ENCODE measurements around the gene DLG5.

DLG5 gene

GRCh38 chr10:77827366-77827765 lies 99.2 kb downstream of the DLG5 start:
- POLR2A ChIA-PET = no interaction called here
- no peak for DNase-seq (ENCODE audit: low read depth, low spot score)
- H3K4me3 ChIP-seq (ENCODE audit: low read depth, low read length) = no peak overlapping the region
- CTCF ChIA-PET = no interaction called here
- TF ChIP-seq, protein P1, sequence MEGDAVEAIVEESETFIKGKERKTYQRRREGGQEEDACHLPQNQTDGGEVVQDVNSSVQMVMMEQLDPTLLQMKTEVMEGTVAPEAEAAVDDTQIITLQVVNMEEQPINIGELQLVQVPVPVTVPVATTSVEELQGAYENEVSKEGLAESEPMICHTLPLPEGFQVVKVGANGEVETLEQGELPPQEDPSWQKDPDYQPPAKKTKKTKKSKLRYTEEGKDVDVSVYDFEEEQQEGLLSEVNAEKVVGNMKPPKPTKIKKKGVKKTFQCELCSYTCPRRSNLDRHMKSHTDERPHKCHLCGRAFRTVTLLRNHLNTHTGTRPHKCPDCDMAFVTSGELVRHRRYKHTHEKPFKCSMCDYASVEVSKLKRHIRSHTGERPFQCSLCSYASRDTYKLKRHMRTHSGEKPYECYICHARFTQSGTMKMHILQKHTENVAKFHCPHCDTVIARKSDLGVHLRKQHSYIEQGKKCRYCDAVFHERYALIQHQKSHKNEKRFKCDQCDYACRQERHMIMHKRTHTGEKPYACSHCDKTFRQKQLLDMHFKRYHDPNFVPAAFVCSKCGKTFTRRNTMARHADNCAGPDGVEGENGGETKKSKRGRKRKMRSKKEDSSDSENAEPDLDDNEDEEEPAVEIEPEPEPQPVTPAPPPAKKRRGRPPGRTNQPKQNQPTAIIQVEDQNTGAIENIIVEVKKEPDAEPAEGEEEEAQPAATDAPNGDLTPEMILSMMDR (IDR thresholded peaks at IDR 0.05; ENCODE audit: insufficient read depth, low read length, missing control alignments) = no peak

DNA sequence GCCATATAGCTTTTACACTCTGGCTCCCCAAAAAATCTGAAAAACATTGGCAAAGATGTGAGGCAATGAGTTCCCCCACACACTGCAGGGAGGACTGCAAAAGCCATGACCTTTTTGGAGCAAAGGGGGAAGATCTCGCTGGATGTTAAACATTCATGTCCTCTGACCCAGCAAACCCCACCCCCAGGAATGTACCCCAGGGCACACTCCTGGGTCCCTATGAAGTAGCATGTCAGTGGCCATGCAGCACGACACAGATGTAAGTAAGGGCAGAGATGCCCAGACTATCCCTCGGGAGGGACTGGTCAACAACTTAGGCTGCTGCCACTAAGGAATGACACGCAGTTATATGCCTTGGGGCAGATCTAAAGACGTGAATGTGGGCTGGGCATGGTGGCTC lies 100.6 kb downstream of the DLG5 start:
- ChIA-PET POLR2A (no interaction called here), CTCF (no interaction called here)
- no peak for DNase-seq (ENCODE audit: low read depth, low spot score)
- no peak overlapping the region for H3K4me3 ChIP-seq (ENCODE audit: low read depth, low read length)
- TF ChIP-seq, protein P1 (IDR thresholded peaks at IDR 0.05; ENCODE audit: insufficient read depth, low read length, missing control alignments) = no peak

DNA sequence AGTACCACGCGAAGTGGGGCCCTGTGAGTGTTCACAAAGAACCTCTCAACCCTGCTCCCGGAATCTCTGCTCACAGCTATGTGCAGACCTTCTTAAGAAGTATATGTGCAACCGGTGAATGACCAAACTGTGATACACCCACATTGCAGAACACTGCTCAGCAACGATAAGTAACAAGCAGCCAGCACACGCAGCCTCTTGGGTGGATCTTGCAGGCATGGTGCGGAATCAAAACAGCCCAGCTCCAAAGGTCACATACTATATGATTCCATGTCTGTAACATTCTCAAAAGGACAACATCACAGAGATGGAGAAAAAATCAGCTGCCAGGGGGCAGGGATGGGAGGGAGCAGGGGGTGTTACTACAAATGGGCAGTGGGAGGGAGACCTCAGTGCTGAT lies 101.6 kb downstream of the DLG5 start:
- no peak for DNase-seq (ENCODE audit: low read depth, low spot score)
- H3K4me3 ChIP-seq (ENCODE audit: low read depth, low read length) = no peak overlapping the region
- ChIA-PET CTCF (interaction anchor here (0.8 to 1.2 kb wide), 2 partner anchors 37 to 149 kb away, joined by 3 read pairs; no protein-coding TSS in a partner anchor), POLR2A (no interaction called here)
- TF ChIP-seq, protein P1 (IDR thresholded peaks at IDR 0.05; ENCODE audit: insufficient read depth, low read length, missing control alignments) = no peak

DNA sequence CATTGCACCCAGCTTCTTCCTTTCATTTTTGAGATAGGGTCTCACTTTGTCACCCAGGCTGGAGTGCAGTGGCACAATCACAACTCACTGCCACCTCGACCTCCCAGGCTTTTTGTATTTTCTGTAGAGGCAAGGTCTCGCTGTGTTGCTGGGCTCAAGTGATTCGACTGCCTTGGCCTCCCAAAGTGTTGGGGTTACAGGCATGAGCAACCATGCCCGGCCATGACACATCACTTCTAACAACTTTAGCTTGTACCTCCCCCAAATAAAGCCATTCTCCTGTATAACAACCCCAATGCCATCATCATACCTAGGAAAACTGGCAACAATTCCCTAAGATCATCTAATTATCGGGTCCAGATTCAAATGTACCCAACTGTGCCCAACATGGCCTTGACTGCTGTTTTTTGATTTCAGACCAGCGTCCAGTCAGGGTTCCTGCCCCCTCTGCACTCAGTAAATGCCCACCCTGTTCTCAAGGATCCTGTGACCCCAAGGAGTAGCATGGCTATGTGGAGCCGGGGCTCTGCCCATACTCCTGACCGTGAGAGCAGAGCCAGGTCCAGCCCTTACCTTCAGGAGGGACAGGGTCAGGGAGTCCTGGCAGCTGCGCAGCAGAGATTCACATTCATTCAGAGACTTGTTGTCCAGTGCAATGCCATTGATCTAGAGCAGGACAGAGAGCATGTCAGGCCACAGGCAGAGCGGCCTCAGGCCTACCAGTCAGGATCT lies 102.6 kb downstream of the DLG5 start:
- POLR2A ChIA-PET = no interaction called here
- H3K4me3 ChIP-seq (ENCODE audit: low read depth, low read length) = no peak overlapping the region
- DNase-seq (ENCODE audit: low read depth, low spot score) = no peak
- TF ChIP-seq, protein P1 (IDR thresholded peaks at IDR 0.05; ENCODE audit: insufficient read depth, low read length, missing control alignments) = no peak
- CTCF ChIA-PET = interaction anchor here (1.1 to 1.2 kb wide), 2 partner anchors 24 to 38 kb away, joined by 3 read pairs; no protein-coding TSS in a partner anchor

DNA sequence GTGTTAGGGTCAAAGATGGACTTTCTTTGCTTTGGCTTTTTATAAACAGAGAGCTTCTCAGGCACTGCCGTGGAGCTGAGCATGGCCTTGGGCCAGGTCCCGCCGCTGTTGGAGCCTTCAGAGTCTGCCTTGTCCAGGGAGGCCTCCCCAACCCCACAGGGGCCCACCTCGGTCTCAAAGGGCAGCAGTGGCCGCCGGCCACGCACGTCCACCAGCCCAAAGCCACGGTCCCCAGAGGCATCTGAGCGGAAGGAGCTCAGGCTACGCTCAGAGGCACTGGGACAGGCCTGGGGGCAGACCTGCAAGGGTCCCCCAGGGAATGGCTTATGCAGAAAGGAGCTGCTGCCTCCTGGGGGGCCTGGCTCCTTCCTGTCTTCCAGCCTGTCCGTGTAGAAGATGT lies 105.0 kb downstream of the DLG5 start:
- no peak overlapping the region for H3K4me3 ChIP-seq (ENCODE audit: low read depth, low read length)
- ChIA-PET CTCF (interaction anchor here (0.6 kb wide), 1 partner anchor 25 kb away, joined by 3 read pairs; no protein-coding TSS in a partner anchor), POLR2A (no interaction called here)
- TF ChIP-seq, protein P1 (IDR thresholded peaks at IDR 0.05; ENCODE audit: insufficient read depth, low read length, missing control alignments) = no peak
- DNase-seq (ENCODE audit: low read depth, low spot score) = no peak

DNA sequence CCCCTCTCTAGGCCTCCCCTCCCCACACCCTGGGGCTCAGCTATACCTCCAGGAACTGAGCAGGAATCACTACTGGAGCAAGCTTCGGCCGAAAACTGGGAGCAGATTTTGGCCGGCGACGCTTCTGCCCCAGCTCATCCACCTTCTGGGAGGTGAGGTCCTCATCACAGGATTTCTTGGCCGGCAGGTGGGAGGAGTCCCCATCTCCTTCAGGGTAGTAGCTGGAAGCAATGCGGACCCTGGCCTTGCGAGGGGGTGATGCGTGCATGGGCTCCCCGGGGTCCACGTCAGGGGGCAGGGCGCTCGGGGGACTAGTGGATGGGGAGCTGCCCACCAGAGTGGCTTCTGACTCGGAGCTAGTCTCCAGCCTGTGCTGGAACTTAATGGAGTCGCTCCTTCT lies 105.5 kb downstream of the DLG5 start:
- ChIA-PET CTCF (interaction anchor here (0.6 kb wide), 1 partner anchor 26 kb away, joined by 3 read pairs; no protein-coding TSS in a partner anchor), POLR2A (no interaction called here)
- TF ChIP-seq, protein P1 (IDR thresholded peaks at IDR 0.05; ENCODE audit: insufficient read depth, low read length, missing control alignments) = no peak
- H3K4me3 ChIP-seq (ENCODE audit: low read depth, low read length) = no peak overlapping the region
- no peak for DNase-seq (ENCODE audit: low read depth, low spot score)
